Right atrium auricular region (tissue), 2 donors: ENCODE measurements around the gene GABBR2. TPM values are rescaled to one million over a fixed set of nuclear protein-coding genes. Genes with fewer than 3 reads are reported as not detected.

Source experiments
- DNase-seq: peaks from one replicate; pipeline ENCODE4 v3.0.0-alpha.2; 2019; ENCODE audit warnings: low spot score
- H3K27ac ChIP-seq, 2 donors: fragments of 200-600 bp; sonication (generic); 1 replicate in 1 of 2; 2 replicates in 1 of 2; pipeline ENCODE4 v1.5.1; 2016 to 2019
- H3K27me3 ChIP-seq, 2 donors: fragments of 200-600 bp; sonication (generic); one replicate each; pipeline versions ENCODE4 v1.5.1 to v1.6.0; 2017 to 2019
- H3K36me3 ChIP-seq: fragments of 200-600 bp; sonication (generic); one replicate; pipeline ENCODE4 v1.5.1; 2016
- H3K4me1 ChIP-seq, 2 donors: fragments of 200-600 bp; sonication (generic); one replicate each; pipeline versions ENCODE4 v1.5.1 to v1.6.0; 2017 to 2019
- H3K4me3 ChIP-seq, 2 donors: fragments of 200-600 bp; sonication (generic); 1 replicate in 1 of 2; 2 replicates in 1 of 2; pipeline ENCODE4 v1.5.1; 2017 to 2019; ENCODE audit warnings: mild to moderate bottlenecking in 1 of 2, moderate library complexity in 1 of 2
- H3K9me3 ChIP-seq, 2 donors: fragments of 200-600 bp; sonication (generic); one replicate each; pipeline ENCODE4 v1.5.1; 2019
- CTCF ChIP-seq, 2 donors: fragments of 200-600 bp; sonication (generic); IDR thresholded peaks; one replicate each; pipeline ENCODE4 v1.5.1; 2019; ENCODE audit warnings: antibody characterized with exemption in 2 of 2
- total RNA-seq, 2 donors: library from RNA; depleted of rRNA; stranded (reverse); fragments of >200 nt; gene quantifications; one replicate each; pipeline ENCODE4 v1.1.0, GENCODE V29; 2016

The GABBR2 gene
- total RNA-seq, 2 donors from 2014 or later = 0.22 TPM; not detected in 1

- H3K27ac ChIP-seq = no peak overlapping the region
- no peaks in the 10 kb centered on the region for H3K9me3 ChIP-seq
- H3K4me3 ChIP-seq = no peak overlapping the region
- no peaks in the 10 kb centered on the region for H3K27me3 ChIP-seq
- DNase-seq = no peak
- TF ChIP-seq CTCF (IDR thresholded peaks at IDR 0.05) = no peak
- H3K36me3 ChIP-seq = no peaks in the 10 kb centered on the region
- no peaks in the 10 kb centered on the region for H3K4me1 ChIP-seq
These were observed 317.3 kb downstream of the GABBR2 start for GRCh38 chr9:98391406-98391805.

- no peak overlapping the region for H3K4me3 ChIP-seq
- no peak for TF ChIP-seq CTCF (IDR thresholded peaks at IDR 0.05)
- no peaks in the 10 kb centered on the region for H3K36me3 ChIP-seq
- no peaks in the 10 kb centered on the region for H3K27me3 ChIP-seq
- no peak for DNase-seq
- H3K4me1 ChIP-seq = no peaks in the 10 kb centered on the region
- H3K27ac ChIP-seq = no peak overlapping the region
- no peaks in the 10 kb centered on the region for H3K9me3 ChIP-seq
These were observed 323.0 kb downstream of the GABBR2 start for GRCh38 chr9:98385751-98386150.

GRCh38 chr9:98383758-98384157 is 325.0 kb downstream of the GABBR2 start:
- TF ChIP-seq CTCF (IDR thresholded peaks at IDR 0.05) = no peak
- H3K36me3 ChIP-seq = no peaks in the 10 kb centered on the region
- peaks cover 0 to 6% of the 10 kb centered on the region in 2 donors for H3K4me1 ChIP-seq
- H3K9me3 ChIP-seq = no peaks in the 10 kb centered on the region
- no peak overlapping the region for H3K27ac ChIP-seq
- H3K27me3 ChIP-seq = no peaks in the 10 kb centered on the region
- no peak for DNase-seq
- H3K4me3 ChIP-seq = no peak overlapping the region

GRCh38 chr9:98381311-98382103 is 327.2 kb downstream of the GABBR2 start:
- Histone ChIP-seq H3K27me3 (no peaks in the 10 kb centered on the region), H3K9me3 (no peaks in the 10 kb centered on the region), H3K27ac (no peak overlapping the region), H3K36me3 (no peaks in the 10 kb centered on the region), H3K4me1 (peaks cover 0 to 10% of the 10 kb centered on the region in 2 donors), H3K4me3 (no peak overlapping the region)
- no peak for TF ChIP-seq CTCF (IDR thresholded peaks at IDR 0.05)
- DNase-seq = no peak

GRCh38 chr9:98380065-98380681 is 328.6 kb downstream of the GABBR2 start:
- H3K27me3 ChIP-seq = no peaks in the 10 kb centered on the region
- DNase-seq = no peak

More at GRCh38 chr9:98380065-98380681, 328.6 kb downstream of the GABBR2 start:
- H3K4me3 ChIP-seq = no peak overlapping the region
- no peak for TF ChIP-seq CTCF (IDR thresholded peaks at IDR 0.05)
- no peak overlapping the region for H3K27ac ChIP-seq
- H3K4me1 ChIP-seq = peaks cover 0 to 10% of the 10 kb centered on the region in 2 donors
- no peaks in the 10 kb centered on the region for H3K36me3 ChIP-seq
- no peaks in the 10 kb centered on the region for H3K9me3 ChIP-seq
